Prostate gland (tissue), 2 donors: Measurements from ENCODE around the gene CUL4A. TPM values are rescaled to one million over a fixed set of nuclear protein-coding genes. Genes with fewer than 3 reads are reported as not detected.

ENCODE experiments used
- DNase-seq: peaks from one replicate; pipeline ENCODE4 v3.0.0-alpha.2; 2019; ENCODE audit warnings: low spot score
- H3K27ac ChIP-seq, 2 donors: fragments of 200-600 bp; sonication (generic); 2 replicates each; pipeline ENCODE4 v1.5.1; 2017 to 2019
- H3K27me3 ChIP-seq: fragments of 200-600 bp; sonication (generic); replicated peaks from 2 replicates; pipeline ENCODE4 v1.5.1; 2019; ENCODE audit not compliant: insufficient read depth
- H3K36me3 ChIP-seq, 2 donors: fragments of 200-600 bp; sonication (generic); 1 replicate in 1 of 2; 2 replicates in 1 of 2; pipeline versions ENCODE4 v1.5.1 to v1.8.1; 2017 to 2019
- H3K4me1 ChIP-seq: fragments of 200-600 bp; sonication (generic); replicated peaks from 2 replicates; pipeline ENCODE4 v1.5.1; 2019
- H3K4me3 ChIP-seq, 2 donors: fragments of 200-600 bp; sonication (generic); 2 replicates each; pipeline ENCODE4 v1.5.1; 2017 to 2019
- H3K9me3 ChIP-seq: fragments of 200-600 bp; sonication (generic); 2 replicates; pipeline ENCODE4 v1.5.1; 2017
- CTCF ChIP-seq, 4 experiments: fragments of 200-600 bp in 2 of 4; fragments of 450-650 bp in 2 of 4; sonication (generic) in 2 of 4; IDR thresholded peaks; 1 replicate in 3 of 4; 2 replicates in 1 of 4; pipeline ENCODE4 v1.5.1; 2016 to 2019; ENCODE audit warnings: antibody characterized with exemption in 4 of 4, mild to moderate bottlenecking in 2 of 4, moderate library complexity in 2 of 4
- POLR2A ChIP-seq: fragments of 450-650 bp; IDR thresholded peaks from one replicate; pipeline ENCODE4 v1.6.1; 2016; ENCODE audit warnings: antibody characterized with exemption, mild to moderate bottlenecking
- POLR2AphosphoS5 ChIP-seq: sonication (generic); formaldehyde crosslinking; IDR thresholded peaks from one replicate; pipeline ENCODE4 v1.6.1; 2017; ENCODE audit warnings: antibody characterized with exemption
- WGBS: methylation state at CpG from one replicate; pipeline ENCODE4 v1.1.5; 2018; 5-methylcytosine and 5-hydroxymethylcytosine counted together
- intact Hi-C: fragments of 100-400 bp; cut with DNase I; formaldehyde crosslinking; loops from one replicate; pipeline ENCODE4 v1.14.2; 2022
- total RNA-seq, 2 donors: library from RNA; depleted of rRNA; stranded (reverse); fragments of >200 nt; gene quantifications; one replicate each; pipeline ENCODE4 v1.1.0, GENCODE V29; 2016

The CUL4A gene
- total RNA-seq, 2 donors from 2014 or later: 103 to 185 TPM

- Histone ChIP-seq H3K27me3 (no peaks in the 10 kb centered on the region), H3K4me1 (no peaks in the 10 kb centered on the region), H3K4me3 (no peak overlapping the region), H3K9me3 (no peaks in the 10 kb centered on the region), H3K36me3 (peaks cover 0 to 4% of the 10 kb centered on the region in 2 donors), H3K27ac (no peak overlapping the region)
- TF ChIP-seq CTCF (IDR thresholded peaks at IDR 0.05) (no peak), POLR2AphosphoS5 (no peak), POLR2A (no peak)
- intact Hi-C loops: no loop called here
- WGBS: 91% methylated on average over 7 of the region's 7 CpGs
- DNase-seq: no peak
Measured at GRCh38 chr13:113223070-113223469, 13.7 kb downstream of the CUL4A start.

- Histone ChIP-seq H3K27me3 (no peaks in the 10 kb centered on the region), H3K27ac (peak overlapping the region in 1 of 2 donors; percentile 9), H3K4me1 (no peaks in the 10 kb centered on the region), H3K9me3 (no peaks in the 10 kb centered on the region), H3K36me3 (peaks cover 0 to 4% of the 10 kb centered on the region in 2 donors), H3K4me3 (no peak overlapping the region)
- WGBS: 44% methylated on average over 10 of the region's 10 CpGs
- TF ChIP-seq POLR2A (no peak), POLR2AphosphoS5 (no peak), CTCF (IDR thresholded peaks at IDR 0.05) (no peak)
- DNase-seq: peak; percentile 57
- intact Hi-C loops: no loop called here
Measured at GRCh38 chr13:113224486-113224885, 15.1 kb downstream of the CUL4A start.

GRCh38 chr13:113225515-113225914, 16.1 kb downstream of the CUL4A start:
- no peak for DNase-seq
- H3K27me3 ChIP-seq: no peaks in the 10 kb centered on the region
- peaks cover 0 to 6% of the 10 kb centered on the region in 2 donors for H3K36me3 ChIP-seq
- no peaks in the 10 kb centered on the region for H3K9me3 ChIP-seq
- intact Hi-C loops: no loop called here
- WGBS: 94% methylated on average over 7 of the region's 7 CpGs
- no peak overlapping the region for H3K4me3 ChIP-seq
- no peaks in the 10 kb centered on the region for H3K4me1 ChIP-seq
- H3K27ac ChIP-seq: no peak overlapping the region
- TF ChIP-seq POLR2AphosphoS5: no peak
- no peak for TF ChIP-seq POLR2A
- TF ChIP-seq CTCF (IDR thresholded peaks at IDR 0.05): no peak

- Histone ChIP-seq H3K27ac (no peak overlapping the region), H3K4me1 (no peaks in the 10 kb centered on the region), H3K4me3 (no peak overlapping the region), H3K9me3 (no peaks in the 10 kb centered on the region), H3K36me3 (peaks cover 0 to 6% of the 10 kb centered on the region in 2 donors), H3K27me3 (no peaks in the 10 kb centered on the region)
- intact Hi-C loops: no loop called here
- TF ChIP-seq POLR2A (no peak), CTCF (IDR thresholded peaks at IDR 0.05) (no peak), POLR2AphosphoS5 (no peak)
- DNase-seq: no peak
- WGBS: 75% methylated on average over 7 of the region's 7 CpGs
Measured at GRCh38 chr13:113226873-113227450, 17.5 kb downstream of the CUL4A start.

- Histone ChIP-seq H3K9me3 (no peaks in the 10 kb centered on the region), H3K4me3 (no peak overlapping the region), H3K4me1 (no peaks in the 10 kb centered on the region), H3K27me3 (no peaks in the 10 kb centered on the region), H3K27ac (no peak overlapping the region), H3K36me3 (peaks cover 0 to 2% of the 10 kb centered on the region in 2 donors)
- intact Hi-C loops: no loop called here
- no peak for TF ChIP-seq CTCF (IDR thresholded peaks at IDR 0.05)
- TF ChIP-seq POLR2AphosphoS5: no peak
- TF ChIP-seq POLR2A: no peak
- no peak for DNase-seq
- 80% methylated on average over 5 of the region's 5 CpGs for WGBS
Measured at GRCh38 chr13:113229161-113229560, 19.7 kb downstream of the CUL4A start.
